Lung (tissue), 12 donors: Measurements from ENCODE around the gene SLC36A4. TPM values are rescaled to one million over a fixed set of nuclear protein-coding genes. Genes with fewer than 3 reads are reported as not detected.

Experiments
- ATAC-seq: fragments of 200-7000 bp; cut with Tn5 transposase; one replicate; pipeline ENCODE4 v1.9.1; 2020; ENCODE audit warnings: moderate number of reproducible peaks; ENCODE audit not compliant: insufficient read depth, low FRiP score
- DNase-seq, 3 donors: peaks; one replicate each; pipeline ENCODE4 v3.0.0-alpha.2; 2013 to 2017
- H3K27ac ChIP-seq, 2 donors: one replicate each; pipeline ENCODE4 v1.5.1; 2013; ENCODE audit warnings: mild to moderate bottlenecking in 2 of 2, moderate library complexity in 2 of 2, control low read depth in 1 of 2, inconsistent platforms in 1 of 2, low read depth in 1 of 2, low read length in 1 of 2
- H3K27me3 ChIP-seq, 3 donors: one replicate each; pipeline ENCODE4 v1.5.1; 2013; ENCODE audit warnings: low read length in 2 of 3; ENCODE audit not compliant: control insufficient read depth in 3 of 3, insufficient read depth in 3 of 3
- H3K36me3 ChIP-seq, 4 donors: one replicate each; pipeline ENCODE4 v1.5.1; 2013; ENCODE audit warnings: low read length in 4 of 4, mild to moderate bottlenecking in 1 of 4, moderate library complexity in 1 of 4; ENCODE audit not compliant: control insufficient read depth in 4 of 4, insufficient read depth in 4 of 4
- H3K4me1 ChIP-seq, 5 donors: one replicate each; pipeline ENCODE4 v1.5.1; 2013; ENCODE audit warnings: low read length in 5 of 5, mild to moderate bottlenecking in 2 of 5, moderate library complexity in 1 of 5; ENCODE audit not compliant: control insufficient read depth in 5 of 5, insufficient read depth in 5 of 5
- H3K4me3 ChIP-seq: one replicate; pipeline ENCODE4 v1.5.1; 2013; ENCODE audit warnings: mild to moderate bottlenecking, control low read depth, moderate library complexity
- H3K9ac ChIP-seq, 2 donors: one replicate each; pipeline ENCODE4 v1.5.1; 2013; ENCODE audit warnings: low read length in 2 of 2, control low read depth in 1 of 2; ENCODE audit not compliant: insufficient read depth in 1 of 2
- H3K9me3 ChIP-seq, 4 donors: one replicate each; pipeline ENCODE4 v1.5.1; 2013; ENCODE audit warnings: low read length in 3 of 4, mild to moderate bottlenecking in 1 of 4, moderate library complexity in 1 of 4; ENCODE audit not compliant: control insufficient read depth in 4 of 4, insufficient read depth in 3 of 4
- WGBS, 2 donors: extraction: QIAGEN DNeasy Blood & Tissue Kit; methylation state at CpG; one replicate each; pipeline ENCODE4 v1.1.7; 2013; 5-methylcytosine and 5-hydroxymethylcytosine counted together
- polyA plus RNA-seq, 2 donors: library from polyadenylated mRNA; stranded (reverse); fragments of 200-250 nt; gene quantifications; one replicate each; pipeline ENCODE4 v1.2.1, GENCODE V29; 2013
- total RNA-seq, 2 donors: library from RNA; depleted of rRNA in 1 of 2; stranded (reverse); fragments of >200 nt in 1 of 2; gene quantifications; one replicate each; pipeline ENCODE4 v1.2.1, GENCODE V29; 2014 to 2021
- TF ChIP-seq, protein P1 (sequence below): IDR thresholded peaks from 2 replicates; pipeline ENCODE4 v1.5.1; 2012; ENCODE audit warnings: mild to moderate bottlenecking; ENCODE audit errors: control extremely low read depth, extremely low read depth
- donor health status: control.
- donor health status: control.
- donor health status: Bipolar disorder and iron deficiency.
- donor health status: healthy.
- donor health status: DM: yes; HTN: yes; CAD: no.

The SLC36A4 gene
- total and polyA plus RNA-seq, 4 donors = 4.7 to 22.1 (median 17.0) TPM

- ATAC-seq = no peak
- 39 to 66% methylated on average over 2 of the region's 2 CpGs for WGBS, 2 donors
- H3K27ac ChIP-seq = no peak overlapping the region
Measured at GRCh38 chr11:93209466-93209865, 11.7 kb upstream of the SLC36A4 start.

GRCh38 chr11:93208663-93209270 is 11.0 kb upstream of the SLC36A4 start:
- H3K9ac ChIP-seq = no peak overlapping the region
- ATAC-seq = no peak
- H3K36me3 ChIP-seq = no peaks in the 10 kb centered on the region

More at GRCh38 chr11:93209466-93209865, 11.7 kb upstream of the SLC36A4 start:
- TF ChIP-seq, protein P1, sequence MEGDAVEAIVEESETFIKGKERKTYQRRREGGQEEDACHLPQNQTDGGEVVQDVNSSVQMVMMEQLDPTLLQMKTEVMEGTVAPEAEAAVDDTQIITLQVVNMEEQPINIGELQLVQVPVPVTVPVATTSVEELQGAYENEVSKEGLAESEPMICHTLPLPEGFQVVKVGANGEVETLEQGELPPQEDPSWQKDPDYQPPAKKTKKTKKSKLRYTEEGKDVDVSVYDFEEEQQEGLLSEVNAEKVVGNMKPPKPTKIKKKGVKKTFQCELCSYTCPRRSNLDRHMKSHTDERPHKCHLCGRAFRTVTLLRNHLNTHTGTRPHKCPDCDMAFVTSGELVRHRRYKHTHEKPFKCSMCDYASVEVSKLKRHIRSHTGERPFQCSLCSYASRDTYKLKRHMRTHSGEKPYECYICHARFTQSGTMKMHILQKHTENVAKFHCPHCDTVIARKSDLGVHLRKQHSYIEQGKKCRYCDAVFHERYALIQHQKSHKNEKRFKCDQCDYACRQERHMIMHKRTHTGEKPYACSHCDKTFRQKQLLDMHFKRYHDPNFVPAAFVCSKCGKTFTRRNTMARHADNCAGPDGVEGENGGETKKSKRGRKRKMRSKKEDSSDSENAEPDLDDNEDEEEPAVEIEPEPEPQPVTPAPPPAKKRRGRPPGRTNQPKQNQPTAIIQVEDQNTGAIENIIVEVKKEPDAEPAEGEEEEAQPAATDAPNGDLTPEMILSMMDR = no peak
- no peak for DNase-seq
- H3K4me1 ChIP-seq = no peaks in the 10 kb centered on the region
- H3K9me3 ChIP-seq = peaks cover 0 to 10% (median 5%) of the 10 kb centered on the region in 4 donors
- H3K9ac ChIP-seq = no peak overlapping the region
- H3K4me3 ChIP-seq = no peak overlapping the region
- H3K36me3 ChIP-seq = no peaks in the 10 kb centered on the region
- H3K27me3 ChIP-seq = no peaks in the 10 kb centered on the region

GRCh38 chr11:93199616-93200015 is 1.8 kb upstream of the SLC36A4 start:
- H3K27me3 ChIP-seq = no peaks in the 10 kb centered on the region
- TF ChIP-seq, protein P1 = no peak
- peaks cover 0 to 6% (median 0%) of the 10 kb centered on the region in 5 donors for H3K4me1 ChIP-seq
- H3K9ac ChIP-seq = no peak overlapping the region
- WGBS, 2 donors = 36 to 54% methylated on average over 1 of the region's 1 CpG
- ATAC-seq = no peak
- DNase-seq = no peak
- no peaks in the 10 kb centered on the region for H3K36me3 ChIP-seq
- no peak overlapping the region for H3K4me3 ChIP-seq
- no peak overlapping the region for H3K27ac ChIP-seq
- no peaks in the 10 kb centered on the region for H3K9me3 ChIP-seq

More at GRCh38 chr11:93208663-93209270, 11.0 kb upstream of the SLC36A4 start:
- WGBS, 2 donors = 82 to 84% methylated on average over 1 of the region's 1 CpG
- DNase-seq = no peak
- H3K27ac ChIP-seq = no peak overlapping the region
- H3K4me1 ChIP-seq = no peaks in the 10 kb centered on the region
- H3K4me3 ChIP-seq = no peak overlapping the region
- H3K27me3 ChIP-seq = no peaks in the 10 kb centered on the region
- peaks cover 0 to 10% (median 5%) of the 10 kb centered on the region in 4 donors for H3K9me3 ChIP-seq
- TF ChIP-seq, protein P1 = no peak
